ENCODE measurements around the gene TNIP3.
"Not testable (repeated sequence)": the region's sequence is repeated elsewhere in the genome, so short reads cannot be mapped to it uniquely, and the experiment has no call there.

Gene TNIP3

GRCh38 chr4:121164291-121164690 is at the start of gene TNIP3:
Gene TNIP3 (minus strand): TSS chr4:121164321. CDS start chr4:121164125, 196 bp downstream.
- no peak for DNase-seq

GRCh38 chr4:121212806-121213205 is 48.7 kb upstream of the TNIP3 start:
- DNase-seq = no peak

- no peak for DNase-seq
Measured at GRCh38 chr4:121209171-121209570, 45.0 kb upstream of the TNIP3 start.

GRCh38 chr4:121208244-121209007 is 44.3 kb upstream of the TNIP3 start:
- no peak for DNase-seq

GRCh38 chr4:121205777-121206176 is 41.7 kb upstream of the TNIP3 start:
- DNase-seq = not testable (repeated sequence)

DNA sequence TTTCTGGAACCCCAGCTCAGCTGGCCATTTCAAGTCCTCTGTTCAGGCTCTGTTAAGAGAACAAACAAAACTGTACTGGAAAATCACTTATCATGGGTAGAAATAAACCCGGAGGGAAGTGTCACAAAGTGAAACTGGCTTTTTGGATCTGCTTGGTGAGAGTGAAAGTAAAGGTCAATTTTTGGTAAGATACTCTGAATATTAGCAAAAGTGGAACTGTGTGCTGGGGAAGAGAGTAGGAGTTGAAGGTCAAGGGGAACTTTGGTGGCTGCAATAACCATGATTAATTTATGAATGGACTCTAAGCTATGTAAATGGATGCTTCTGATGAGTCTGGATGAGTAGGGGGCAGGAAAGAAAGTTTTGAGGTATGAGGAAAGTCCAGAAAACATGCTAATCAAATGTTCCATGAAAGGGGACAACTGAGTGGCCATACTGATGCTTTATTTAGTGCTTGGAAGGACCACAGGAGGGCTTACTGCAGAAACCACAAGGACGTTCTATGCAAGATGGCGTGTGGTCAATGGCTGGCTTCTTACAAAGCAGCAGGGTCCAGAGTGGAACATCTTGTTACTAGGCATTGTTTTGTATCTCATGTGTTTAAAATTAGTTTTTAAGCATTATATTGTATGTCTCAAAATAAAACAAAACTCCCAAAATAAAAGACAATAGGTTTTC is 36.8 kb upstream of the TNIP3 start:
- DNase-seq = no peak

GRCh38 chr4:121199742-121200561 is 35.8 kb upstream of the TNIP3 start:
- DNase-seq = no peak

- no peak for DNase-seq
Measured at GRCh38 chr4:121198251-121198650, 34.1 kb upstream of the TNIP3 start.

DNA sequence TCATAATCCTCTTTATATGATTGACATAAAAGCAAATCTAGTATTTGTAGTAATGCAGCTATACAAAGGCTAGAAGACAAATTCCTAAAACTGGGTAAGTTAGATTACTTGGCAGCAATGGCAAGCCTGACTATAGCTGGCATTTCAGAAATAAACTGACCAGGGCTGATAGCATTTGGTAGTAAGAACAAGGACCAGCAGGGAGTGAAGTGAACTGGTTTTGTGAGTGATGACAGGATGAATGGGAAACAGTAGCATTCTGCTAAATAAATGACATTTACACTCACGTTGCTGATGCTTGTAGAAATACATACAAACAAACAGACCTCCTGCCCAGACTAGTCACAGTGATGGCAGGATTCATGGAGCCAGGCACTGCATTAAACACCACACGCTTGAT is 31.5 kb upstream of the TNIP3 start:
- DNase-seq = no peak

- no peak for DNase-seq
Measured at GRCh38 chr4:121192480-121192879, 28.4 kb upstream of the TNIP3 start.

- DNase-seq = no peak
Measured at GRCh38 chr4:121192013-121192412, 27.9 kb upstream of the TNIP3 start.

GRCh38 chr4:121191361-121191760 is 27.2 kb upstream of the TNIP3 start:
- DNase-seq = no peak

- no peak for DNase-seq
Measured at GRCh38 chr4:121190389-121190788, 26.3 kb upstream of the TNIP3 start.

DNA sequence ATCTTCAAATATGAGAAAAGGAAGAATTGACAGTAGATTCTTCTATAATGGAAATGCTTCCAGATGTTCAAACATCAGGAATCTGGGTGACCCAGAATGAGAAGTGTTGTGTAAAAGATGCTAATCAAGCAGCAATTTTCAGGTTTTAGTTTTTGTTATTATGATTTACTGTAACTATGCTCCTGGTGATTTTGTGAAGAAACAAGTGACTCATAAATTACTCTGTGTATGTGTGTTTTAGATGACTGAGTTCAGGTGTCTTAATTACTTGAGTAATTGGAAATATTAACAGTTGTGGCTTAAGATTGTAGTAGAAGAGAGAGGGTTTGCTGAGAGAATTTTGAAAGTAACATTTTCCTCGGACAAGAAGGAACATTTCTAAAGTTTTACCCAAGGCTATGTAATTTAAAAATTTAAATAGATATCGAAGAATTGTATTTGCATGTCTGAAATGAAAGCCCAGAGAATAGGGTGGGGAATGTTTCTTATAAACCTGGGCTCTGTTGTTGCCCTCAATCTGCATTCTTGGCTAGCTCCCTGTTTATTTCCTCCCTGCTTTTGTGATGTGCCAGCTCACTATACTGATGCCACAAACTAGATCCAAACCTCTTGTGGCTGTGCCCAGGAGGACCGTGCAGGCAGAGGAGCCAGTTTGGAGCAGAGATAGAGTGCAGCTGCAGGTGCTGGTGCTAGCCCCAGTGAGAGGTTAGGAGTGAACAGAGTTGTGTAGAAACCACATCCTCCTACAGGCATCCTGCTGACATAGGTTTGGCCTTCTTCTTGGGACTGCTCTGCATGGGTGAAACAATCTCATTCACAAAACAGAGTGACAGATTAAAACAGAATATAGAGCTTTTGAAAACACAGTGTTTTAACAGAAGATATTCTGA is 25.4 kb upstream of the TNIP3 start:
- no peak for DNase-seq

DNA sequence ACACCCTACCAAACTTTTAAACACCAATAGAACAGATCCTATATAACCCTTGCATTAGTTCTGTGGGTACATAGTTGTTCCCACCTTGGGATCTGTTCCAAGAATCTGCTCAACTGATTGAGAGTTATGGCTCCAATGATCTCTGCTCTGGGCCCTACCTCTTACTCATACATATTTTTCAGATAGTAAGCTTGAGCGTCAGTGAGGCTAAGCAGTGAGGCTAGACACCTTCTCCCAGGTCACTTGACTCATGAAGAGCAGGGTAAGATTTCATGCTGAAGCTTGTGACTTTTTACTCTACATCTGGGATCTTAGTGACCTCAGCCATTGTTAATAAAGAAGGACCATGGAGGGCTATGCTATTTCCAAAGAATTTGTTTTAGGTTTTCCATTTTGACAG is 23.1 kb upstream of the TNIP3 start:
- DNase-seq = no peak

DNA sequence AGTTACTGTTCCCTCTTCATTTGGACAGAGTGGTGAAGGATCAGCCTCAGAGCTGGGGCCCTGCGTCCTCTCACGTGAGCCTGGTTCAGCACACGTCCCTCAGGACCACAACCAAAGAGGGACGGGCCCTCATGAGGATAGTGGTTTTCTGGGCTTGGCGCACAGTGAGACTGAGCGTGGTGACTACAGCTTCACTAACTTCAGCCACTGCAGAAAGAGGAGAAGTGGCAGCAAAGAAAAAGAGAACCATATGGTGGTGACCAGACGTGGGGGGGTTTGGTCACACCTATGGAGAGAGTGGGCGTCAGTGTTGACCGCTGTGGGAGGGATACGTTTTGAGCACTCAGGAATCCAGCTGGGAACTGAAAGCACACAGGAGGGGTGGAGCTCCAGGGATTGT is 21.8 kb upstream of the TNIP3 start:
- no peak for DNase-seq

DNA sequence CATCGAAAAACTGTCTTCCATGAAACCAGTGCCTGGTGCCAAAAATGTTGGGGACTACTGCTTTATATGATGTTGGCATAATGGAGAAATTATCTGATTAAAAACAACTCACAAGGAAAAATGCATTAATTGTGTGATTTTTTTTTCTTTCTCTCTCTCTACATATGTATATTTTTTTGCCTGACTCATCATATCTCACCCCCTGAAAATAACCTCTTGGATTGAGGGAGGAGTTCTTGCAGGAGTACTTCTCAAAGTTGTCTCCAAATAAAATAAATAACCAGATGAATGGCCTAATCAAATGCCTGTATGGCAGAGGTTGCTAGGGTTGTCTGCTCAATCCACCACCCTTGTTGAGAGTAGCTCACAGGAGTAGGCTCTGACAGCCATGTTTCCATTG is 19.9 kb upstream of the TNIP3 start:
- DNase-seq = no peak

DNA sequence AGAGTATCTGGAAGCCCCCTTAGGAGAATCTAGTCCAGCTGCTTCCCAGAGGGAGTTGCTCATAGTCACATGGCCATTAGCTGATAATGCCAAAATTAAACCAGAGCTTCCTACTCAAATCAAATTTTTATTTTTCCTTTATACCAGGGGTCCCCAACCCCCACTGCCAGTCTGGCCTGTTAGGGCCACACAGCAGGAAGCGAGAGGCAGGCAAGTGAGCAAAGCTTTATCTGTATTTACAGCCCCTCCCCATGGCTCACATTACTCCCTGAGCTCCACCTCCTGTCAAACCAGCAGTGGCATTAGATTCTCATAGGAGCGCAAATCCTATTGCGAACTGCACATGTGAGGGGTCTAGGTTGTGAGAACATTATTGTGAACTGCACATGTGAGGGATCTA is 19.2 kb upstream of the TNIP3 start:
- no peak for DNase-seq

GRCh38 chr4:121182296-121182695 is 18.2 kb upstream of the TNIP3 start:
- DNase-seq = no peak

DNA sequence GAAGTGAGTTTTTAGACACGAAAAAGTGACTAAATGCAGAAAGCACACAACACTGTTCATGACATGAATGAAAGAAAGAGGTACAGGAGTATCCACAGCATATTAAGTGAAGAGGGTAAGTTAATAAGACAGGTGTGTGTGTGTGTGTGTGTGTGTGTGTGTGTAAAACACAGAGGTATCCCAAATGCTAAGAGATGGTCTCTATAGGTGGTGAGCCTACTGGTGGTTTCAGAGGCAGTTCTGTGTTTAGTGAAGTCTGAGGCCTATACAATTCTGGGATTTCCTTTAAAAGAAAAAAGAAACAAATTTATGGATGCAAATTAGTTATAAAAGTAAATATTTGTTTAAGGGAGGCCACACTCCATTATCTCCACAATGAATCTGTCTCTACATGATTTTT is 17.4 kb upstream of the TNIP3 start:
- DNase-seq = no peak

- no peak for DNase-seq
Measured at GRCh38 chr4:121180558-121180957, 16.4 kb upstream of the TNIP3 start.

DNA sequence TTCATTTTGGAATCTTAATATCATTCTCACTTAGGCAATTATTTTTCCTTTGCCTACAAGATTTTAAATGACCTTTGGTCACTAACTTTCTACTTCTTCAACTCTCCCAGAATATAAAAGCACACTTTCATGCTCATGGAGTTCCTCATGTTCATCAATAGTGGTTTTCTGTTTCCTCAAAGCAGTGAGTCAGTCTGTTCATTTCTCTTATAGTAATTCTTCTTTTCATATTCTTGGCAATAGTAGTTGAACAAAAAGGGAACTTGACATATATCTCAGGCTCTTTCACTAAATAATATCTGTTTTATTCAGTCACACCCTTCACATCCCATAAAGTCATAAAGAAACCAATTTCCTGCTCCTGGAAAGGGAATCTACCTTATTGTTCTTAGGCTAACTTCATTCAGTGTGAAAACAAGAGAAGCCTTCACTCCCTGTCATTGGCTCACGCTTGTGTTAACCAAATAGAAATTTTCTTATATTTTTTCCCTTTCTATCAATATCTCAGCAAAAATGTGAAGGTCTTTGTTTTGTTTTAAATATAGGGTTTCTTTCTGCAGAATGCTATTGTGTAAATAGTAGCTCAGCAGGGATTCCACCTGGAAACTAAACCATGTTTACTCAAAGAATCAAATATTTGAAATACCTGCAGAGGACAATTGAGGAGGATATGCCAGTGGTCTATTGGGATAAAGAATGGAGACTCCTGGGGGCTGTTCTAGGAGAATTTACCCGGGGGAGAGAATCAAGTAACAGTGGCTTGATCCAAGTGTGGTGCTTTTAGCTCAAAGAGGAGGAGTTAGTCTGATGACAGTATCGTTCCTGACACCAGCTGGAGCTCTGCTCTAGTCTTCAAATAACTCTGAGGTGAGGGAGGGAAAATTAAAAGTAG is 13.4 kb upstream of the TNIP3 start:
- no peak for DNase-seq
